Measurements from ENCODE around the gene NPFFR2. TPM values are rescaled to one million over a fixed set of nuclear protein-coding genes. Genes with fewer than 3 reads are reported as not detected.

The NPFFR2 gene
- total and polyA plus RNA-seq, 7 experiments from 2014 or later = not detected

- no peaks in the 10 kb centered on the region for H3K4me1 ChIP-seq (ENCODE audit: control insufficient read depth in 2 of 2, insufficient read depth in 2 of 2, low read length in 2 of 2)
- H3K4me3 ChIP-seq (ENCODE audit: low read length) = no peak overlapping the region
- H3K27ac ChIP-seq (ENCODE audit: low read depth, low read length) = no peak overlapping the region
- ChIA-PET CTCF (interaction anchor here (0.6 kb wide), 1 partner anchor 12 kb away, joined by 4 read pairs; no protein-coding TSS in a partner anchor), POLR2A (no interaction called here)
- H3K27ac Mint-ChIP-seq = no peak overlapping the region
- H3K4me1 Mint-ChIP-seq = peaks cover 0 to 1% (median 0%) of the 10 kb centered on the region in 7 donors
- no peak overlapping the region for H3K4me3 Mint-ChIP-seq
- no peaks in the 10 kb centered on the region for H3K9me3 ChIP-seq (ENCODE audit: control insufficient read depth in 2 of 3, low read length in 3 of 3)
- no peaks in the 10 kb centered on the region for H3K27me3 ChIP-seq (ENCODE audit: control insufficient read depth in 2 of 2, insufficient read depth in 2 of 2, low read length in 2 of 2)
- intact Hi-C loops (cut with micrococcal nuclease) = no loop called here
- no peaks in the 10 kb centered on the region for H3K36me3 Mint-ChIP-seq
- H3K27me3 Mint-ChIP-seq = no peaks in the 10 kb centered on the region
- H3K9me3 Mint-ChIP-seq = peaks cover 0 to 4% (median 0%) of the 10 kb centered on the region in 11 donors
- no peaks in the 10 kb centered on the region for H3K36me3 ChIP-seq (ENCODE audit: control insufficient read depth in 2 of 3, insufficient read depth in 3 of 3, low read length in 3 of 3)
- DNase-seq (no peak), ATAC-seq (no peak)
Measured at GRCh38 chr4:72016011-72016410, 15.8 kb upstream of the NPFFR2 start.

GRCh38 chr4:72019688-72020087 lies 12.1 kb upstream of the NPFFR2 start:
- Histone ChIP-seq H3K27ac (ENCODE audit: low read depth, low read length) (no peak overlapping the region), H3K27me3 (ENCODE audit: control insufficient read depth in 2 of 2, insufficient read depth in 2 of 2, low read length in 2 of 2) (no peaks in the 10 kb centered on the region), H3K4me1 (ENCODE audit: control insufficient read depth in 2 of 2, insufficient read depth in 2 of 2, low read length in 2 of 2) (no peaks in the 10 kb centered on the region), H3K9me3 (ENCODE audit: control insufficient read depth in 2 of 3, low read length in 3 of 3) (no peaks in the 10 kb centered on the region), H3K4me3 (ENCODE audit: low read length) (no peak overlapping the region), H3K36me3 (ENCODE audit: control insufficient read depth in 2 of 3, insufficient read depth in 3 of 3, low read length in 3 of 3) (no peaks in the 10 kb centered on the region)
- peaks cover 0 to 11% (median 0%) of the 10 kb centered on the region in 11 donors for H3K9me3 Mint-ChIP-seq
- no peak for ATAC-seq
- H3K27me3 Mint-ChIP-seq = no peaks in the 10 kb centered on the region
- no peaks in the 10 kb centered on the region for H3K4me1 Mint-ChIP-seq
- no peak for DNase-seq
- intact Hi-C loops (cut with micrococcal nuclease) = no loop called here
- POLR2A ChIA-PET = no interaction called here
- no peaks in the 10 kb centered on the region for H3K36me3 Mint-ChIP-seq
- H3K4me3 Mint-ChIP-seq = no peak overlapping the region
- CTCF ChIA-PET = no interaction called here
- H3K27ac Mint-ChIP-seq = no peak overlapping the region

GRCh38 chr4:72022553-72022952 lies 9.2 kb upstream of the NPFFR2 start:
- intact Hi-C loops (cut with micrococcal nuclease) = no loop called here

GRCh38 chr4:72055566-72055965 lies 23.8 kb downstream of the NPFFR2 start:
- ChIA-PET POLR2A (no interaction called here), CTCF (no interaction called here)
- intact Hi-C loops (cut with micrococcal nuclease) = no loop called here
- Histone ChIP-seq H3K27ac (ENCODE audit: low read depth, low read length) (no peak overlapping the region), H3K27me3 (ENCODE audit: control insufficient read depth in 2 of 2, insufficient read depth in 2 of 2, low read length in 2 of 2) (no peaks in the 10 kb centered on the region), H3K9me3 (ENCODE audit: control insufficient read depth in 2 of 3, low read length in 3 of 3) (no peaks in the 10 kb centered on the region), H3K4me1 (ENCODE audit: control insufficient read depth in 2 of 2, insufficient read depth in 2 of 2, low read length in 2 of 2) (no peaks in the 10 kb centered on the region), H3K36me3 (ENCODE audit: control insufficient read depth in 2 of 3, insufficient read depth in 3 of 3, low read length in 3 of 3) (no peaks in the 10 kb centered on the region), H3K4me3 (ENCODE audit: low read length) (no peak overlapping the region)
- Mint-ChIP-seq H3K27ac (no peak overlapping the region), H3K36me3 (no peaks in the 10 kb centered on the region), H3K4me3 (no peak overlapping the region), H3K4me1 (no peaks in the 10 kb centered on the region), H3K27me3 (no peaks in the 10 kb centered on the region), H3K9me3 (peaks cover 0 to 5% (median 0%) of the 10 kb centered on the region in 11 donors)
- DNase-seq = no peak
- ATAC-seq = no peak

More at GRCh38 chr4:72022553-72022952, 9.2 kb upstream of the NPFFR2 start:
- Mint-ChIP-seq H3K27ac (peak overlapping the region in 1 of 9 donors; percentile 10), H3K4me1 (no peaks in the 10 kb centered on the region), H3K4me3 (no peak overlapping the region), H3K9me3 (peaks cover 0 to 19% (median 0%) of the 10 kb centered on the region in 11 donors), H3K36me3 (no peaks in the 10 kb centered on the region), H3K27me3 (no peaks in the 10 kb centered on the region)
- no peaks in the 10 kb centered on the region for H3K36me3 ChIP-seq (ENCODE audit: control insufficient read depth in 2 of 3, insufficient read depth in 3 of 3, low read length in 3 of 3)
- H3K4me1 ChIP-seq (ENCODE audit: control insufficient read depth in 2 of 2, insufficient read depth in 2 of 2, low read length in 2 of 2) = no peaks in the 10 kb centered on the region
- no peaks in the 10 kb centered on the region for H3K9me3 ChIP-seq (ENCODE audit: control insufficient read depth in 2 of 3, low read length in 3 of 3)
- no peak for DNase-seq
- H3K27me3 ChIP-seq (ENCODE audit: control insufficient read depth in 2 of 2, insufficient read depth in 2 of 2, low read length in 2 of 2) = no peaks in the 10 kb centered on the region
- ChIA-PET CTCF (no interaction called here), POLR2A (no interaction called here)
- no peak for ATAC-seq
- no peak overlapping the region for H3K27ac ChIP-seq (ENCODE audit: low read depth, low read length)
- H3K4me3 ChIP-seq (ENCODE audit: low read length) = no peak overlapping the region

- Mint-ChIP-seq H3K36me3 (no peaks in the 10 kb centered on the region), H3K9me3 (peaks cover 0 to 6% (median 1%) of the 10 kb centered on the region in 11 donors), H3K4me3 (no peak overlapping the region), H3K27me3 (no peaks in the 10 kb centered on the region), H3K4me1 (no peaks in the 10 kb centered on the region), H3K27ac (no peak overlapping the region)
- no peak overlapping the region for H3K27ac ChIP-seq (ENCODE audit: low read depth, low read length)
- no peaks in the 10 kb centered on the region for H3K4me1 ChIP-seq (ENCODE audit: control insufficient read depth in 2 of 2, insufficient read depth in 2 of 2, low read length in 2 of 2)
- no peak overlapping the region for H3K4me3 ChIP-seq (ENCODE audit: low read length)
- H3K36me3 ChIP-seq (ENCODE audit: control insufficient read depth in 2 of 3, insufficient read depth in 3 of 3, low read length in 3 of 3) = no peaks in the 10 kb centered on the region
- ChIA-PET POLR2A (no interaction called here), CTCF (no interaction called here)
- H3K9me3 ChIP-seq (ENCODE audit: control insufficient read depth in 2 of 3, low read length in 3 of 3) = no peaks in the 10 kb centered on the region
- H3K27me3 ChIP-seq (ENCODE audit: control insufficient read depth in 2 of 2, insufficient read depth in 2 of 2, low read length in 2 of 2) = no peaks in the 10 kb centered on the region
- ATAC-seq (no peak), DNase-seq (no peak)
- intact Hi-C loops (cut with micrococcal nuclease) = no loop called here
Measured at GRCh38 chr4:72063726-72064125, 31.9 kb downstream of the NPFFR2 start.

- CTCF ChIA-PET = no interaction called here
- no peaks in the 10 kb centered on the region for H3K9me3 ChIP-seq (ENCODE audit: control insufficient read depth in 2 of 3, low read length in 3 of 3)
- POLR2A ChIA-PET = no interaction called here
Measured at GRCh38 chr4:72067051-72067450, 35.3 kb downstream of the NPFFR2 start.

GRCh38 chr4:72073816-72074215 lies 42.0 kb downstream of the NPFFR2 start:
- Mint-ChIP-seq H3K36me3 (no peaks in the 10 kb centered on the region), H3K9me3 (peaks cover 0 to 10% (median 2%) of the 10 kb centered on the region in 11 donors)

More at GRCh38 chr4:72067051-72067450, 35.3 kb downstream of the NPFFR2 start:
- DNase-seq (no peak), ATAC-seq (no peak)
- peaks cover 0 to 9% (median under 1%) of the 10 kb centered on the region in 11 donors for H3K9me3 Mint-ChIP-seq
- no peak overlapping the region for H3K4me3 ChIP-seq (ENCODE audit: low read length)
- intact Hi-C loops (cut with micrococcal nuclease) = no loop called here
- H3K36me3 ChIP-seq (ENCODE audit: control insufficient read depth in 2 of 3, insufficient read depth in 3 of 3, low read length in 3 of 3) = no peaks in the 10 kb centered on the region
- no peaks in the 10 kb centered on the region for H3K27me3 Mint-ChIP-seq
- no peaks in the 10 kb centered on the region for H3K27me3 ChIP-seq (ENCODE audit: control insufficient read depth in 2 of 2, insufficient read depth in 2 of 2, low read length in 2 of 2)
- no peak overlapping the region for H3K27ac Mint-ChIP-seq
- H3K4me1 ChIP-seq (ENCODE audit: control insufficient read depth in 2 of 2, insufficient read depth in 2 of 2, low read length in 2 of 2) = no peaks in the 10 kb centered on the region
- no peak overlapping the region for H3K27ac ChIP-seq (ENCODE audit: low read depth, low read length)
- H3K4me3 Mint-ChIP-seq = no peak overlapping the region
- H3K4me1 Mint-ChIP-seq = no peaks in the 10 kb centered on the region
- no peaks in the 10 kb centered on the region for H3K36me3 Mint-ChIP-seq

More at GRCh38 chr4:72073816-72074215, 42.0 kb downstream of the NPFFR2 start:
- H3K9me3 ChIP-seq (ENCODE audit: control insufficient read depth in 2 of 3, low read length in 3 of 3) = no peaks in the 10 kb centered on the region
- intact Hi-C loops (cut with micrococcal nuclease) = no loop called here
- no peaks in the 10 kb centered on the region for H3K27me3 Mint-ChIP-seq
- H3K27ac Mint-ChIP-seq = no peak overlapping the region
- ATAC-seq (no peak), DNase-seq (no peak)
- no peak overlapping the region for H3K27ac ChIP-seq (ENCODE audit: low read depth, low read length)
- no peaks in the 10 kb centered on the region for H3K4me1 Mint-ChIP-seq
- ChIA-PET POLR2A (no interaction called here), CTCF (no interaction called here)
- H3K36me3 ChIP-seq (ENCODE audit: control insufficient read depth in 2 of 3, insufficient read depth in 3 of 3, low read length in 3 of 3) = no peaks in the 10 kb centered on the region
- no peaks in the 10 kb centered on the region for H3K4me1 ChIP-seq (ENCODE audit: control insufficient read depth in 2 of 2, insufficient read depth in 2 of 2, low read length in 2 of 2)
- H3K27me3 ChIP-seq (ENCODE audit: control insufficient read depth in 2 of 2, insufficient read depth in 2 of 2, low read length in 2 of 2) = no peaks in the 10 kb centered on the region
- H3K4me3 Mint-ChIP-seq = no peak overlapping the region
- no peak overlapping the region for H3K4me3 ChIP-seq (ENCODE audit: low read length)
